Adipocyte (in vitro differentiated cells): ENCODE data around the gene URB2.

Experiments used
- DNase-seq: peaks from one replicate; pipeline ENCODE4 v3.0.0-alpha.2; 2015; ENCODE audit warnings: low read depth
- H3K27me3 ChIP-seq: replicated peaks from 2 replicates; pipeline ENCODE4 v1.7.0; 2013; ENCODE audit warnings: mild to moderate bottlenecking, low read length, moderate library complexity; ENCODE audit not compliant: control insufficient read depth, insufficient read depth
- H3K36me3 ChIP-seq: 2 replicates; pipeline ENCODE4 v1.7.0; 2013; ENCODE audit warnings: low read length, mild to moderate bottlenecking, moderate library complexity; ENCODE audit not compliant: control insufficient read depth, insufficient read depth, severe bottlenecking
- H3K4me1 ChIP-seq: 2 replicates; pipeline ENCODE4 v1.7.0; 2013; ENCODE audit warnings: mild to moderate bottlenecking, low read length, moderate library complexity; ENCODE audit not compliant: control insufficient read depth, insufficient read depth
- H3K4me3 ChIP-seq: 2 replicates; pipeline ENCODE4 v1.7.0; 2013; ENCODE audit warnings: mild to moderate bottlenecking, low read length, moderate library complexity
- H3K9ac ChIP-seq: 2 replicates; pipeline ENCODE4 v1.7.0; 2013; ENCODE audit warnings: mild to moderate bottlenecking, low read length, moderate library complexity
- H3K9me3 ChIP-seq: 2 replicates; pipeline ENCODE4 v1.7.0; 2013; ENCODE audit warnings: mild to moderate bottlenecking, low read length, moderate library complexity; ENCODE audit not compliant: control insufficient read depth

Gene URB2

GRCh38 chr1:229650045-229650444, 24.0 kb downstream of the URB2 start:
- Histone ChIP-seq H3K36me3 (peaks cover 79% of the 10 kb centered on the region), H3K4me3 (no peak overlapping the region), H3K9ac (no peak overlapping the region), H3K9me3 (no peaks in the 10 kb centered on the region), H3K27me3 (no peaks in the 10 kb centered on the region), H3K4me1 (peaks cover 4% of the 10 kb centered on the region)
- no peak for DNase-seq

- Histone ChIP-seq H3K9ac (no peak overlapping the region), H3K27me3 (no peaks in the 10 kb centered on the region), H3K4me3 (no peak overlapping the region), H3K9me3 (no peaks in the 10 kb centered on the region), H3K36me3 (peaks cover 78% of the 10 kb centered on the region), H3K4me1 (peaks cover 4% of the 10 kb centered on the region)
- DNase-seq: no peak
These were observed 25.5 kb downstream of the URB2 start for GRCh38 chr1:229651546-229651945.

GRCh38 chr1:229653420-229653819, 27.4 kb downstream of the URB2 start:
- Histone ChIP-seq H3K9ac (no peak overlapping the region), H3K4me1 (peaks cover 4% of the 10 kb centered on the region), H3K9me3 (no peaks in the 10 kb centered on the region), H3K4me3 (no peak overlapping the region), H3K36me3 (peaks cover 74% of the 10 kb centered on the region), H3K27me3 (no peaks in the 10 kb centered on the region)
- no peak for DNase-seq

- Histone ChIP-seq H3K36me3 (peaks cover 75% of the 10 kb centered on the region), H3K4me1 (peaks cover 2% of the 10 kb centered on the region), H3K4me3 (no peak overlapping the region), H3K9me3 (no peaks in the 10 kb centered on the region), H3K27me3 (no peaks in the 10 kb centered on the region), H3K9ac (no peak overlapping the region)
- no peak for DNase-seq
These were observed 29.7 kb downstream of the URB2 start for GRCh38 chr1:229655781-229656180.

GRCh38 chr1:229657993-229658755, 32.1 kb downstream of the URB2 start:
- no peaks in the 10 kb centered on the region for H3K4me1 ChIP-seq
- no peak for DNase-seq
- H3K27me3 ChIP-seq: no peaks in the 10 kb centered on the region
- H3K4me3 ChIP-seq: no peak overlapping the region
- no peaks in the 10 kb centered on the region for H3K9me3 ChIP-seq
- no peak overlapping the region for H3K9ac ChIP-seq
- peaks cover 63% of the 10 kb centered on the region for H3K36me3 ChIP-seq

GRCh38 chr1:229661022-229661877, 35.2 kb downstream of the URB2 start:
- Histone ChIP-seq H3K27me3 (no peaks in the 10 kb centered on the region), H3K4me1 (no peaks in the 10 kb centered on the region), H3K9me3 (no peaks in the 10 kb centered on the region), H3K36me3 (peaks cover 40% of the 10 kb centered on the region), H3K4me3 (no peak overlapping the region), H3K9ac (no peak overlapping the region)
- peak; percentile 85 for DNase-seq

GRCh38 chr1:229661897-229662296, 35.9 kb downstream of the URB2 start:
- H3K9me3 ChIP-seq: no peaks in the 10 kb centered on the region
- no peaks in the 10 kb centered on the region for H3K4me1 ChIP-seq
- H3K36me3 ChIP-seq: peaks cover 36% of the 10 kb centered on the region
- H3K27me3 ChIP-seq: no peaks in the 10 kb centered on the region
- no peak for DNase-seq
- H3K9ac ChIP-seq: no peak overlapping the region
- H3K4me3 ChIP-seq: no peak overlapping the region

- Histone ChIP-seq H3K4me3 (no peak overlapping the region), H3K4me1 (peaks cover 4% of the 10 kb centered on the region), H3K27me3 (no peaks in the 10 kb centered on the region), H3K9me3 (no peaks in the 10 kb centered on the region), H3K9ac (no peak overlapping the region), H3K36me3 (peaks cover 18% of the 10 kb centered on the region)
- no peak for DNase-seq
These were observed 38.2 kb downstream of the URB2 start for GRCh38 chr1:229664133-229664689.

- H3K36me3 ChIP-seq: peaks cover 5% of the 10 kb centered on the region
These were observed 40.0 kb downstream of the URB2 start for GRCh38 chr1:229665912-229666558.

GRCh38 chr1:229666585-229666984, 40.5 kb downstream of the URB2 start:
- Histone ChIP-seq H3K4me3 (no peak overlapping the region), H3K9ac (no peak overlapping the region), H3K36me3 (peaks cover 2% of the 10 kb centered on the region), H3K9me3 (no peaks in the 10 kb centered on the region), H3K27me3 (no peaks in the 10 kb centered on the region), H3K4me1 (peaks cover 4% of the 10 kb centered on the region)
- DNase-seq: no peak

More at GRCh38 chr1:229665912-229666558, 40.0 kb downstream of the URB2 start:
- Histone ChIP-seq H3K9ac (no peak overlapping the region), H3K4me1 (peaks cover 4% of the 10 kb centered on the region), H3K27me3 (no peaks in the 10 kb centered on the region), H3K4me3 (no peak overlapping the region), H3K9me3 (no peaks in the 10 kb centered on the region)
- no peak for DNase-seq

GRCh38 chr1:229669333-229669732, 43.3 kb downstream of the URB2 start:
- no peak overlapping the region for H3K4me3 ChIP-seq
- no peak overlapping the region for H3K9ac ChIP-seq
- no peaks in the 10 kb centered on the region for H3K36me3 ChIP-seq
- H3K9me3 ChIP-seq: no peaks in the 10 kb centered on the region
- peaks cover 4% of the 10 kb centered on the region for H3K4me1 ChIP-seq
- H3K27me3 ChIP-seq: peaks cover 2% of the 10 kb centered on the region
- no peak for DNase-seq
